ENCODE measurements around the gene NT5DC1. TPM values are rescaled to one million over a fixed set of nuclear protein-coding genes. Genes with fewer than 3 reads are reported as not detected.

Gene NT5DC1
- total and polyA plus RNA-seq, 10 donors = 7.4 to 47.5 (median 13.6) TPM

GRCh38 chr6:116210750-116211425, 110.2 kb downstream of the NT5DC1 start:
- H3K4me3 ChIP-seq = no peak overlapping the region
- WGBS, 5 donors = 72 to 96% (median 88%) methylated on average over 3 of the region's 3 CpGs
- H3K4me1 ChIP-seq = no peaks in the 10 kb centered on the region
- H3K27me3 ChIP-seq (replicated peaks in 1 of 7) = no peaks in the 10 kb centered on the region
- H3K9me3 ChIP-seq = no peaks in the 10 kb centered on the region
- TF ChIP-seq, protein P1, sequence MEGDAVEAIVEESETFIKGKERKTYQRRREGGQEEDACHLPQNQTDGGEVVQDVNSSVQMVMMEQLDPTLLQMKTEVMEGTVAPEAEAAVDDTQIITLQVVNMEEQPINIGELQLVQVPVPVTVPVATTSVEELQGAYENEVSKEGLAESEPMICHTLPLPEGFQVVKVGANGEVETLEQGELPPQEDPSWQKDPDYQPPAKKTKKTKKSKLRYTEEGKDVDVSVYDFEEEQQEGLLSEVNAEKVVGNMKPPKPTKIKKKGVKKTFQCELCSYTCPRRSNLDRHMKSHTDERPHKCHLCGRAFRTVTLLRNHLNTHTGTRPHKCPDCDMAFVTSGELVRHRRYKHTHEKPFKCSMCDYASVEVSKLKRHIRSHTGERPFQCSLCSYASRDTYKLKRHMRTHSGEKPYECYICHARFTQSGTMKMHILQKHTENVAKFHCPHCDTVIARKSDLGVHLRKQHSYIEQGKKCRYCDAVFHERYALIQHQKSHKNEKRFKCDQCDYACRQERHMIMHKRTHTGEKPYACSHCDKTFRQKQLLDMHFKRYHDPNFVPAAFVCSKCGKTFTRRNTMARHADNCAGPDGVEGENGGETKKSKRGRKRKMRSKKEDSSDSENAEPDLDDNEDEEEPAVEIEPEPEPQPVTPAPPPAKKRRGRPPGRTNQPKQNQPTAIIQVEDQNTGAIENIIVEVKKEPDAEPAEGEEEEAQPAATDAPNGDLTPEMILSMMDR (IDR thresholded peaks at IDR 0.05 in 8 of 11, conservative IDR thresholded peaks at IDR 0.05 in 3 of 11) = no peak
- TF ChIP-seq POLR2A (IDR thresholded peaks at IDR 0.05) (no peak), POLR2AphosphoS5 (IDR thresholded peaks at IDR 0.05) (no peak)
- no peaks in the 10 kb centered on the region for H3K36me3 ChIP-seq
- H3K27ac ChIP-seq = no peak overlapping the region
- intact Hi-C loops (cut with DNase I; ENCODE audit: low total_unique reads) = no loop called here
- no peak for DNase-seq

DNA sequence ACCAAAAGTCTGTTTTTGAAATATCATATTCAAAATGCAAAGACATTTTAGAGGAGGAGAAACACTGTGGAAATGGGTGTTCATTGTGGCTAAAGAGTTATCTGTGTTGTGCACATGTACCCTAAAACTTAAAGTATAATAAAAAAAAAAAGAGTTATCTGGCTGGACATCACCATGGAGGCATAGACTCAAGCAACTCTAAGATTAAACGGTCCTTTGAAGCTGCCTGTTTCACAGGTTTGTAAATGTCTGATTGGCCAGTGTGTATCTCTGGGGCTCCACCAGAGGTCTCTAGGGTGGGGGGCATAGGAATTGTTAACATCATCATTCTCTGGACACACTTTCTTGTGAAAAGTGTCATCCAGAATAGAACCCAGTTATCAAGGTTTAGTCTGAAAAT, 114.0 kb downstream of the NT5DC1 start:
- no peaks in the 10 kb centered on the region for H3K36me3 ChIP-seq
- no peak for DNase-seq
- H3K27ac ChIP-seq = no peak overlapping the region
- no peaks in the 10 kb centered on the region for H3K9me3 ChIP-seq
- H3K27me3 ChIP-seq (replicated peaks in 1 of 7) = no peaks in the 10 kb centered on the region
- intact Hi-C loops (cut with DNase I; ENCODE audit: low total_unique reads) = no loop called here
- peaks cover 0 to 7% (median 0%) of the 10 kb centered on the region in 6 donors for H3K4me1 ChIP-seq
- no peak overlapping the region for H3K4me3 ChIP-seq
- no peak for TF ChIP-seq POLR2A (IDR thresholded peaks at IDR 0.05)
- TF ChIP-seq, protein P1 (IDR thresholded peaks at IDR 0.05 in 8 of 11, conservative IDR thresholded peaks at IDR 0.05 in 3 of 11) = no peak
- TF ChIP-seq POLR2AphosphoS5 (IDR thresholded peaks at IDR 0.05) = no peak
- WGBS, 5 donors = 83 to 98% (median 91%) methylated on average over 1 of the region's 1 CpG

- no peak overlapping the region for H3K27ac ChIP-seq
- 81 to 92% (median 90%) methylated on average over 5 of the region's 5 CpGs for WGBS, 5 donors
- H3K4me3 ChIP-seq = no peak overlapping the region
- H3K9me3 ChIP-seq = no peaks in the 10 kb centered on the region
- intact Hi-C loops (cut with DNase I; ENCODE audit: low total_unique reads) = no loop called here
- no peaks in the 10 kb centered on the region for H3K27me3 ChIP-seq (replicated peaks in 1 of 7)
- DNase-seq = no peak
- TF ChIP-seq, protein P1 (IDR thresholded peaks at IDR 0.05 in 8 of 11, conservative IDR thresholded peaks at IDR 0.05 in 3 of 11) = no peak
- TF ChIP-seq POLR2A (IDR thresholded peaks at IDR 0.05) = no peak
- no peak for TF ChIP-seq POLR2AphosphoS5 (IDR thresholded peaks at IDR 0.05)
- no peaks in the 10 kb centered on the region for H3K36me3 ChIP-seq
- peaks cover 0 to 7% (median 0%) of the 10 kb centered on the region in 6 donors for H3K4me1 ChIP-seq
Measured at GRCh38 chr6:116215414-116215813, 114.8 kb downstream of the NT5DC1 start.

DNA sequence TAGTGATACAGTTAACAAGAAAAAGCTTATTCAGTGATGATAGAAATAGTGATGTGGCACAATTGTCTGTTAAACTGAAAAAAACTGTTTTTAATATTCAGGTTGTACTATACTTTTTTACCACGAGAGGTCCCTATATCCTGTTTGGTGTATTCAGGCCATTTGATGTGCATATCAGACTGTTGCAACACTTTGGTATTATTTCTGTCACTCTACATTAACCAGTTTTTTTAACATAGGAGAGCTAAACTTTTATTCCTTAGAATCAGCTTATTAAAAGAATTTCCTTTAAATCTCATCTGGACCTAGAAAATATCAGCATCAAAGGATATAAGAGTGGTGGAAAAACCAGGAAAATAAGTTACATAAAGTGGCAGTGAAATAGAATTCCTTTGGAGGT, 116.4 kb downstream of the NT5DC1 start:
- Histone ChIP-seq H3K4me3 (no peak overlapping the region), H3K27ac (no peak overlapping the region), H3K36me3 (peaks cover 0 to 12% (median 0%) of the 10 kb centered on the region in 6 donors), H3K27me3 (replicated peaks in 1 of 7) (no peaks in the 10 kb centered on the region), H3K4me1 (peaks cover 0 to 7% (median 0%) of the 10 kb centered on the region in 6 donors), H3K9me3 (no peaks in the 10 kb centered on the region)
- 0 to 5% (median 2%) methylated on average over 1 of the region's 1 CpG for WGBS, 5 donors
- intact Hi-C loops (cut with DNase I; ENCODE audit: low total_unique reads) = no loop called here
- no peak for DNase-seq
- TF ChIP-seq POLR2A (IDR thresholded peaks at IDR 0.05) (no peak), POLR2AphosphoS5 (IDR thresholded peaks at IDR 0.05) (no peak)
- TF ChIP-seq, protein P1 (IDR thresholded peaks at IDR 0.05 in 8 of 11, conservative IDR thresholded peaks at IDR 0.05 in 3 of 11) = peak in 7 of 11 experiments; percentile 15 to 52 (median 38)

Data from spleen (tissue), 11 donors.